Germinal center (tissue), 1 donor: ENCODE measurements around the gene POU6F2.
"Not testable (repeated sequence)": the region's sequence is repeated elsewhere in the genome, so short reads cannot be mapped to it uniquely, and the experiment has no call there.

ENCODE experiments used
- DNase-seq: peaks from one replicate; pipeline ENCODE4 v3.0.0; 2012; ENCODE audit warnings: mixed read lengths, low spot score

Gene POU6F2

DNA sequence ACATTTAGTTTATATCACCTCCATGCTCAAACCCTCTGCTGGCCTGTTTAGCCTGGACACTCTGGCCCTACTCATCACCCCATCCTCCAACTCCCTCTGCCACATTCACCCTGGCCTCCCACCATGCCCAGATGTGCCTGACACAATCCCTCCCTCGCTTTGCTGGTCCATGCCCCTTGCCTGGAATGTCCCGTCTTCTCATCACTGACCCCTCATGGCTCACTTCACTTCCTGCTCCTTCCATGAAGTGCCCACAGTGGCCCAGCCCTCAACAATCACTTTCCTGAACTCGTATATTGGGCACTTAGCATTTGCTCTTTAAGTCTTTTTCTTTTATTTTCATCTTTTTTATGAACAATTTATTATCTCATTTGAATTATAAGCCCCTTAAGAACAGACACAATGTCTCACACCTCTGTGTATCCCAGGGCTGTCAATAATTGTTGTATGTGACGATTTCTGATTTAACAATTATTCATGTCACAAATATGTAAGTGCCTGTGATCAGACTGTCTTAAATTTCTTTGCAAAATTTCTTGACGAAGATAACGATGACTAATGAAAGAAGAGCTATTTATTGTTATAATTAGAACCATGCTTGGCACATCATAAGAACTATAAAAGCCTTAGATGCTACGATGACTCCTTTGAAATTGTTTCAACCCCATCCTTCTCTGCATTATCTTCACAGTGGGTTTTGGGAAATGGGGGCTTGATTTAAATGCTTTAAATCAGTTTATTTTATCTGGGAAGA, 378.6 kb downstream of the POU6F2 start:
- no peak for DNase-seq

- no peak for DNase-seq
Observed at GRCh38 chr7:39357648-39358047, 379.9 kb downstream of the POU6F2 start.

DNA sequence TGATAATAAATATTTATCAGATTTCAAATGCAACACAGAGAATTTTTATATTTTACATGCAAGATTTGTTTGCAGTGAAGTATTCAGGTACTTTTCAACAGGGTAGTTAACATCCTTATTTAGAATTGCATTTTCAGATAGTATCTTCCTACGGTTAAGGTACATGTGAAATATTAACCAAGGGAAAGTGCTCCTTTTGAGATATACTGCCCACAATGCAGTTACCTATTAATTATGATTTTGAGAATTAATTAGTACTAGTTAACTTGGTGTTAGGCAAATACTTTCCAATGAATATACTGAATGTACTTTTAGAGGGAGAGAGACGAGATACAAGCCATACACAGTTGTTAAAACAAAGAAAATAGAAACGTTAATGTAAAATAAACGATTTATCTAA, 382.3 kb downstream of the POU6F2 start:
- DNase-seq, result no peak

DNA sequence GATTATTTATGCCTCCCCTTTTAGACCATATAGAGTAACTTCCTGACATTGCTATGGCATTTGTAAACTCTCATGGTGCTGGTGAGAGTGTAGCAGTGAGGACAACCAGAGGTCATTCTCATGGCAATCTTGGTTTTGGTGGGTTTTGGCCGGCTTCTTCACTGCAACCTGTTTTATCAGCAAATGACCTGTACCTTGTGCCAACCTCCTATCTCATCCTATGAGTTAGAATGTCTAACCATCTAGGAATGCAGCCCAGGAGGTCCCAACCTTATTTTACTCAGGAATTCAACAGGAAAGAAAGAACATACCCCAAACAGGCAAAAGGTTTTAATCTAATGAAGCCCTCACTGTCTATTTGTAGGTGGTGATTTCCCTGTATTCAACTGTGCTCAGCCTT, 383.1 kb downstream of the POU6F2 start:
- DNase-seq, result no peak

DNA sequence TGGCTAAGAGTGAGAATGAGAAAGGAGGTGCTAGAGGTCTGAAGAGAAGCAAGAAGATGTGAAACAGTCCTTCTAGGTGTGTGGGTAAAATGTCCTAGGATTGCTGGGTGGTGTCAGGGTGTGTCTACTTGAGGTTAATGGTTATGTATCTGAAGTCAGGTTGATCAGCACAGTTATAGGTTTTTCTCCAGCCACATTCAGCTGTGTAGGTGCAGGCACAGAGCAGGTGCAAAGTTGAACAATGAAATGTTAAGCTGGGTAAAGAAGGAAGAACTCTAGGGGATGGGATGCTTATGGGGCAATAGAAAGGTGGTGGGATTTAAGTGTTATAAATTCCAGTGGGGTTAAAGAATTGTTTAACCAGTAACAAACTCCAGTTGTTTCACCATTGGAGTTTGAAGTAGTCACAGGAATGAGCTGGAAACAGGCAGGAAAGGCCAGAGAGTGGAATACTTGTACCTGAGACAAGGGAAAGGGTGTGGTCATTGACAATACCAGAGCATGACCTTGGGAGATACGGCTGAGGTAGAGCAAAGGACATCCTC, 388.1 kb downstream of the POU6F2 start:
- no peak for DNase-seq

DNA sequence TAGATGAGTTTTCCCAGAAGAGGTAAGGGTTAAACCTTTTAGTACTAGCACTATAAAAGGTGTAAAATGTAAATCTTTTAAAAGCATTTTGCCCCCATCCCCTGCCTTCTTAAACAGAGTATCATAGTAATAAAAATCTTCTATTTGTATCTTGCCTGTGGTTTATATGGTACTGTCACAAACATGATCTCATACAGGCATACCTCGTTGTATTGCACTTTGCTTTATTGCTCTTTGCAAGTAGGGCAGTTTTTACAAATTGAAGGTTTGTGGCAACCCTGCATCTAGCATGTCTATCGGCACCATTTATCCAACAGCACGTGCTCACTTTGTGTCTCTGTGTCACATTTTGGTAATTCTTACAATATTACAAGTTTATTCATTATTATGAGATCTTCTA, 389.7 kb downstream of the POU6F2 start:
- DNase-seq, result no peak

- no peak for DNase-seq
Observed at GRCh38 chr7:39367943-39368342, 390.2 kb downstream of the POU6F2 start.

DNA sequence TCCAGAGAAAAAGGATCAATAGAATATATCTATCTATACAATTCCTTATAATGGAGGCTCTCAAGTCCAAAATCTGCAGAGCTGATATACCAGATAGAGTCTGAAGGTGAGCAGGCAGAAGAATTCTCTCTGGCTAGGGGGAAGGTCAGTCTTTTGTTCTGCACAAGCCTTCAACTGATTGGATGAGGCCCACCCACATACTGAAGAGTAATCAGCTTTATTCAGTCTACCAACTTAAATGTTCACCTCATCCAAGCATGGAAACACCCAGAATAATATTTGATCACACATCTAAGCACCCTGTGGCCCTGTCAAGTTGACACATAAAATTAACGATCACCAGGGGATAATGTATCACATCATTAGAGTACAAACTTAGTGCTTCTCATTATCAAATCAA, 394.7 kb downstream of the POU6F2 start:
- DNase-seq, result no peak

DNA sequence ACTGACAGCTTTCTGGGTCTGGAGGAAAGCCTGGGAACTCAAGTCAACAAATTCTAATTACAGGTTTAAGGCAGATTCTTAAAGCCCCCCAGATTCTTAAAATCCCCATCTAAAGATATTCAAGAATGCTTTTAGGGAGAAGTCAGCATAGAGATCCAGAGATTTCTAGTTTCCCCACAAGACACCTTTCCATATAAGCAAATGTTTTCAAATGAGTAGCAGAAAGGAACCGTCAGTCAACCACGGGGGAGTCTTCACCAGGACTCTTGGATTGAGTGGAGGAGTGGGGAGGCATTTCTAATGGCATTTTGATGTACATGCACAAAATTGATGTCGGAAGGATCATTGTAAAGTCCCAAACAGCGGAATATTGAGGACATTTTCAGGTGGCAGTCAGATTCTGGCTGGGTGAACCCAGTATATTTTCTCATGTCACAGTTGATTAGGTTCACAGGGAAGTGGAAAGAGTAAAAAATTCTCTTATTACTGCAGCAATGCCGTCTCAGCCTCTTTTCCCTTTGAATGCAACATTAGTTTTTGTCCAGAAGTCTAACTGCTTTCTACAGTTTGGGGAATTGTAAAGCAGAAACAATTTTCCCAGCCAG, 396.8 kb downstream of the POU6F2 start:
- DNase-seq, result no peak

GRCh38 chr7:39375047-39375873, 397.6 kb downstream of the POU6F2 start:
- DNase-seq, result no peak

DNA sequence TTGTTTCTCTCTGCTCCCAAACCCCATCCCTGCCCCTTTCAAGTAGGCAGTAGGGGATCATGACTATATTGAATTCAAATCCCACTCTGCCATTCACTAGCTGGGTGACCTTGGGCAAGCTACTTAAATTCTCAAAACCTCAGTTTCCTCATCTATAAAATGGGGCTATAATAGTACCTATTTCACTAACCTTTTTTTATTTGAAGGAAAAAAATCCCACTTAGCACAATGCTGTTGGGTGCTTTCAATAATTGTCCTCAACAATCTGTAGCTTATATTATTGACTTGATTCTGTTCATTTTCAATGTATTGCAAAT, 398.1 kb downstream of the POU6F2 start:
- no peak for DNase-seq

DNA sequence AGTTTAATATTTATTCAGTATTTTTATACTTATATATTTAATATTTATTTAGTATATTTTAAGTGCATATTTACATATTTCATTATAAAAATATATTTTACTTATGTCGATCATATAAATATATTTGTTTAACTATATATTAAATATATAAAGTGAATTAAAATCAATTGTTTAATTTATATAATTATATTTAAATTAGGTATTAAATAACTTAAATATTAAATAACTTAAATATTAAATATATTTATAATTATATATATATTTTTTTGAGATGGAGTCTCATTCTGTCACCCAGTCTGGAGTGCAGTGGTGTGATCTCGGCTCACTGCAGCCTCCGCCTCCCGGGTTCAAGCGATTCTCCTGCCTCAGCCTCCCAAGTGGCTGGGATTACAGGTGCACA, 399.2 kb downstream of the POU6F2 start:
- not testable (repeated sequence) for DNase-seq

GRCh38 chr7:39379416-39379815, 401.7 kb downstream of the POU6F2 start:
- DNase-seq, result no peak

DNA sequence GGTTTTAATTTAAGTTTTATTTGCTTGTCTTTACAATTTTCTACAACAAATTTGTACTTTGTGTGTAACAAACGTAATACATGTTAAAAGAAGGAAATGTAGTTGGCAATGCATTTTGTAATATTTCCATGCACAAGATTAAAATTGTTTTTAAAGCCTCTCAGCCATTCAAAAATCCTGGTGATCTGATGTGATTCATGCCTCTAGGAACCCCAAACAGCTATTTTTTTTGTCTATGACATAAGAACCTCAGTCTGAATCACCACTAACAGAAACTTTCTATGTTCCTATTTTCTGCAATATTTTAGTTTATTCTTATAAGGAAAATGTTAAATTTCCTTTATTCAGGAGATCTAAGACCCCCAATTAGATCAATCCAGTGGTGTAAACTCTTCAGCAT, 405.4 kb downstream of the POU6F2 start:
- no peak for DNase-seq

DNA sequence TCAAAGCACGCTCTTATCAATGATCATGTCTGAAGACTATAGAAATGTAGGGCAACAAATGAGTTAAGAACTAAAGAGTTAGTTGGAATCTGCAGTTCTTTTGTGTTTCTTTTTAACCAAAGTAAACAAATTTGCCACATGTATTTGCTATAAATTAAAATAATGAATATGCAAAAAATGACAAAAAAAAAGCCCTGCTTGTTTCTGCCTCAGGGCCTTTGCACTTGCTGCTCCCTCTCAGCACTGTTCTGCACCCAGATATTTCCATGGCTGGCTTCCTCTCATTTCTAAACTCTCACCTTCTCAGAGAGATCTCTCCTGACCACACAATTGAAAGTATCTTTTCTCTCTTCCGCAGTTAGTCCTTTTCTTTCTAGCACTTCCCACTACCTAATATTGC, 406.7 kb downstream of the POU6F2 start:
- DNase-seq, result no peak

DNA sequence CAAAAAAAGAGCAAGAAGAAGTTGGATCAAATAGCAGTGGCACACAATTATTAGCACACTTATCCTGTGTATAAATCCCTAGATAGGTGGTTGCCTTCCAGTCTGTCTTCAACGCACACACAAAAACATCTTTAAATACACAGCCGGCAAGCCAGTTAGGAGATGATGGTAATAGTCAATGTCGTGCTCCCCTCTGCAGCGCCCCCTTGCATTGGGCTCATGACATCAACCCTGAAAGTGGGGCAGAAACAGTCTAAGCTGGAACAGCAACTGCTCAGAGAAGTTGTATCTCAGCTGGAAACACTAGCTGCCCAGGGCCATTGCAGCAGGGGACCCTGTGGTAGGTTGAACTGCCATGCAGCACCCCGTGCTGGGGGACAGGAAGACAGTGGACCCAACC, 409.0 kb downstream of the POU6F2 start:
- no peak for DNase-seq

GRCh38 chr7:39392151-39392550, 414.4 kb downstream of the POU6F2 start:
- no peak for DNase-seq

GRCh38 chr7:39394105-39394680, 416.5 kb downstream of the POU6F2 start:
- DNase-seq, result no peak

DNA sequence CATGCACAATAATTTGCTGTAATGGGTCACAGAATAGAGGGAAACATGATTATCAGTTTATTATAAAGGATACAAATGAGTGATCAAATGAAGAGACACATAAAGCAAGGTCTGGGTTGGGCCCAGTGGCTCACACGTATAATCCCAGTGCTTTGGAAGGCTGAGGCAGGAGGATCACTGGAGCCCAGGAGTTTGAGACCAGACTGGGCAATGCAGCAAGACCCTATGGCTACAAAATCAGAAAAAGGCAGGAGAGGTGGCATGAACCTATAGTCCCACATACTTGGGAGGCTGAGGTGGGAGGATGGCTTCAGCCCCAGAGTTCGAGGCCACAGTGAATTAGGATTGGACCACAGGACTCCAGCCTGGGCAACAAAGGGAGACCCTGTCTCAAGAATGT, 421.7 kb downstream of the POU6F2 start:
- DNase-seq, result no peak

- DNase-seq, result no peak
Observed at GRCh38 chr7:39399986-39400385, 422.3 kb downstream of the POU6F2 start.

GRCh38 chr7:39400836-39401235, 423.1 kb downstream of the POU6F2 start:
- no peak for DNase-seq

- no peak for DNase-seq
Observed at GRCh38 chr7:39402034-39402433, 424.3 kb downstream of the POU6F2 start.

DNA sequence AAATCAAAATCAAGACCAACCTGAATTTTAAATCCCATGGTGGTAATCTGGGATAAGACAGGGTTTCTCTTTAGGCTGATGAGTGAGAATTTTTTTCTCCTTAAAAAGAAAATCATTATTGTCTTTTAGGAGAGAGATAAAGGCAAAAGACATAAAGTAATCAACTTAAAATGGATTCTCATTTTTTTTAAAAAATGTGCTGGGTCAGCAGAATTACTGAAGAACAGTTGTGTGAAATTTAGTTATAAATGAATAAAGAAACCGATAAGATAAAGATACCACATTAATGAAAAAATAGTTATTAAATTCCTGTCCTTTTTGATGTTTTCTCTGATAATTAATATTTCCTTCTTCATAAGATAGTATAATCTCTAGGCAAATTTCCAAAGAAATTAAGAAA, 427.2 kb downstream of the POU6F2 start:
- DNase-seq, result no peak
